22Rv1 (cell line): ENCODE results near the gene SLC16A12.

Experiments used
- CTCF ChIP-seq: fragments of 450-650 bp; IDR thresholded peaks from 2 replicates; pipeline ENCODE4 v1.5.1; 2017; ENCODE audit warnings: mild to moderate bottlenecking
- ZFX ChIP-seq: fragments of 450-650 bp; IDR thresholded peaks from 2 replicates; pipeline ENCODE4 v1.6.1; 2017; ENCODE audit warnings: antibody characterized with exemption, borderline replicate concordance

- no peak for TF ChIP-seq CTCF
- no peak for TF ChIP-seq ZFX
These were observed 150.7 kb downstream of the SLC16A12 start for GRCh38 chr10:89384474-89385340.
